OCI-LY3 (cell line): ENCODE data around the gene MTMR8.

Experiments
- H2AFZ ChIP-seq: fragments of 200-600, 300-600 bp; shearing (Covaris generic); 2 replicates; pipeline ENCODE4 v1.6.0; 2014; ENCODE audit warnings: antibody characterized with exemption, low read depth, low read length
- H3K27ac ChIP-seq: fragments of 200-600, 300-600 bp; sonication (generic); 2 replicates; pipeline ENCODE4 v1.5.1; 2014; ENCODE audit warnings: mild to moderate bottlenecking, low read length, moderate library complexity, mixed read lengths
- H3K27me3 ChIP-seq: fragments of 200-600, 300-600 bp; sonication (generic); 2 replicates; pipeline ENCODE4 v1.6.1; 2014; ENCODE audit warnings: low read depth, low read length, mixed read lengths
- H3K36me3 ChIP-seq: fragments of 200-600, 300-600 bp; sonication (generic); replicated peaks from 2 replicates; pipeline ENCODE3; 2014; ENCODE audit warnings: low read depth, low read length, mixed read lengths
- H3K4me1 ChIP-seq: fragments of 300-600, 200-600 bp; sonication (generic); 2 replicates; pipeline ENCODE4 v1.6.1; 2014; ENCODE audit warnings: low read length, mixed read lengths
- H3K4me2 ChIP-seq: fragments of 200-600, 300-600 bp; sonication (generic); 2 replicates; pipeline ENCODE4 v1.6.1; 2014; ENCODE audit warnings: low read length, mixed read lengths
- H3K4me3 ChIP-seq: fragments of 300-600, 200-600 bp; sonication (generic); 2 replicates; pipeline ENCODE4 v1.5.1; 2014; ENCODE audit warnings: antibody characterized with exemption, mild to moderate bottlenecking, low read length, moderate library complexity
- H3K79me2 ChIP-seq: fragments of 300-600, 200-600 bp; shearing (Covaris generic); 2 replicates; pipeline ENCODE4 v1.6.1; 2014; ENCODE audit warnings: mild to moderate bottlenecking, low read length, mixed read lengths
- H3K9ac ChIP-seq: fragments of 300-600, 200-600 bp; shearing (Covaris generic); 2 replicates; pipeline ENCODE4 v1.6.0; 2014; ENCODE audit warnings: mild to moderate bottlenecking, low read length, moderate library complexity
- H3K9me3 ChIP-seq: fragments of 200-600, 300-600 bp; shearing (Covaris generic); 2 replicates; pipeline ENCODE4 v1.6.1; 2014; ENCODE audit warnings: low read length, mixed read lengths; ENCODE audit not compliant: insufficient read depth
- H4K20me1 ChIP-seq: fragments of 200-600, 300-600 bp; sonication (generic); 2 replicates; pipeline ENCODE4 v1.6.1; 2016; ENCODE audit warnings: low read length, mixed read lengths; ENCODE audit not compliant: insufficient read depth
- EZH2phosphoT487 ChIP-seq: fragments of 200-600 bp; shearing (Covaris generic); IDR thresholded peaks from 2 replicates; pipeline ENCODE4 v1.6.1; 2018; ENCODE audit warnings: antibody characterized with exemption, mixed run types, low read depth
- TF ChIP-seq, protein P1 (sequence below): fragments of 200-600, 300-600 bp; sonication (generic); IDR thresholded peaks from 2 replicates; pipeline ENCODE4 v1.5.1; 2014; ENCODE audit warnings: antibody characterized with exemption, low read length, low read depth

The MTMR8 gene

GRCh38 chrX:64350047-64350446 lies 45.2 kb downstream of the MTMR8 start:
- Histone ChIP-seq H3K27ac (no peak overlapping the region), H3K4me3 (no peak overlapping the region), H3K4me2 (no peak overlapping the region), H2AFZ (no peak overlapping the region), H3K79me2 (no peaks in the 10 kb centered on the region), H3K9ac (no peak overlapping the region), H3K27me3 (no peaks in the 10 kb centered on the region), H3K9me3 (no peaks in the 10 kb centered on the region), H4K20me1 (no peaks in the 10 kb centered on the region), H3K36me3 (no peaks in the 10 kb centered on the region), H3K4me1 (no peaks in the 10 kb centered on the region)
- TF ChIP-seq EZH2phosphoT487 = no peak
- TF ChIP-seq, protein P1, sequence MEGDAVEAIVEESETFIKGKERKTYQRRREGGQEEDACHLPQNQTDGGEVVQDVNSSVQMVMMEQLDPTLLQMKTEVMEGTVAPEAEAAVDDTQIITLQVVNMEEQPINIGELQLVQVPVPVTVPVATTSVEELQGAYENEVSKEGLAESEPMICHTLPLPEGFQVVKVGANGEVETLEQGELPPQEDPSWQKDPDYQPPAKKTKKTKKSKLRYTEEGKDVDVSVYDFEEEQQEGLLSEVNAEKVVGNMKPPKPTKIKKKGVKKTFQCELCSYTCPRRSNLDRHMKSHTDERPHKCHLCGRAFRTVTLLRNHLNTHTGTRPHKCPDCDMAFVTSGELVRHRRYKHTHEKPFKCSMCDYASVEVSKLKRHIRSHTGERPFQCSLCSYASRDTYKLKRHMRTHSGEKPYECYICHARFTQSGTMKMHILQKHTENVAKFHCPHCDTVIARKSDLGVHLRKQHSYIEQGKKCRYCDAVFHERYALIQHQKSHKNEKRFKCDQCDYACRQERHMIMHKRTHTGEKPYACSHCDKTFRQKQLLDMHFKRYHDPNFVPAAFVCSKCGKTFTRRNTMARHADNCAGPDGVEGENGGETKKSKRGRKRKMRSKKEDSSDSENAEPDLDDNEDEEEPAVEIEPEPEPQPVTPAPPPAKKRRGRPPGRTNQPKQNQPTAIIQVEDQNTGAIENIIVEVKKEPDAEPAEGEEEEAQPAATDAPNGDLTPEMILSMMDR = no peak

- Histone ChIP-seq H2AFZ (no peak overlapping the region), H3K27me3 (no peaks in the 10 kb centered on the region), H3K4me3 (no peak overlapping the region), H3K4me1 (no peaks in the 10 kb centered on the region), H3K9ac (no peak overlapping the region), H3K79me2 (no peaks in the 10 kb centered on the region), H3K36me3 (no peaks in the 10 kb centered on the region), H4K20me1 (no peaks in the 10 kb centered on the region), H3K4me2 (no peak overlapping the region), H3K27ac (no peak overlapping the region), H3K9me3 (no peaks in the 10 kb centered on the region)
- TF ChIP-seq, protein P1 = no peak
- TF ChIP-seq EZH2phosphoT487 = no peak
Observed at GRCh38 chrX:64342811-64343210, 52.4 kb downstream of the MTMR8 start.

DNA sequence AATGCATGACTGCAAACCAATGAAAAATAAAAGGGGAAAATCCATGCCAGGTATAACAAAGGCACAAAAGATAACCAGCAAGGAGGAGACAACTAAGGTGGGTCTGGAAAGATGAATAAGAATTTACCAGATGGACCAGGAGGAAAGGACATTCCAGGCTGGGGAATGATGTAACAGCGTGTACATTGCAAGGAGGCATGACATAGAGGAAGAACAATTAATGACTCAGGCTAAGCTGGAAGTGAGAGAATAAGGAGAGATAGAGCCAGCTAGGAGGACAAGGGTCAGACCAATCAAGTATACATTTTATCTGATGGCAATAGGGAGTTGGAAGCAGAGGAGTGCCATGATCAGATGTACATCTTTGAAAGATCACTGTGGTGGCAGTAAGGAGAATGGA lies 57.0 kb downstream of the MTMR8 start:
- Histone ChIP-seq H3K27ac (no peak overlapping the region), H4K20me1 (no peaks in the 10 kb centered on the region), H3K27me3 (no peaks in the 10 kb centered on the region), H3K9ac (no peak overlapping the region), H3K79me2 (no peaks in the 10 kb centered on the region), H3K4me2 (no peak overlapping the region), H3K36me3 (no peaks in the 10 kb centered on the region), H3K4me1 (no peaks in the 10 kb centered on the region), H2AFZ (no peak overlapping the region), H3K9me3 (no peaks in the 10 kb centered on the region), H3K4me3 (no peak overlapping the region)
- no peak for TF ChIP-seq EZH2phosphoT487

GRCh38 chrX:64334467-64334866 lies 60.8 kb downstream of the MTMR8 start:
- no peaks in the 10 kb centered on the region for H3K4me1 ChIP-seq
- no peaks in the 10 kb centered on the region for H4K20me1 ChIP-seq
- no peak overlapping the region for H2AFZ ChIP-seq
- H3K27me3 ChIP-seq = no peaks in the 10 kb centered on the region
- H3K36me3 ChIP-seq = no peaks in the 10 kb centered on the region
- no peak overlapping the region for H3K27ac ChIP-seq
- no peaks in the 10 kb centered on the region for H3K9me3 ChIP-seq
- H3K4me3 ChIP-seq = no peak overlapping the region
- no peak overlapping the region for H3K4me2 ChIP-seq
- no peaks in the 10 kb centered on the region for H3K79me2 ChIP-seq
- no peak for TF ChIP-seq EZH2phosphoT487
- TF ChIP-seq, protein P1 = no peak
- H3K9ac ChIP-seq = no peak overlapping the region

DNA sequence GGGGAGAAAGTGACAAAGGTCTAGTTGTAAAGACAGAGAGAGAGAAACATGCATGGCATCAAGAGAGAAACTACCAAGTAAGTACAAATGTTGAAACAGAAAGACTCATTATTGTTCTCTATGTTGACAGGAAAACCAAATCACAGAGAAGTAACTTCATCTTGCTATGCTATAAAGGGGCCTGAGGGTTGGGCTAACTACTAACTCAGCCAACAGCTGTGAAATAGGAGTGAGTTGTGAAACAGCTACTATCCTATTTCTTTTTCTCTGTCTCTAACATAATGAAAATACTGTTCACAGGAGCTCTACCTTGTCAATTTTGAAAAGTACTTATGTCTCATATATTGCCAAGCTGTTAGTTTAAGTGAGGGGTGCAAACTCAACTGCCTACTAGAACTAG lies 65.0 kb downstream of the MTMR8 start:
- Histone ChIP-seq H3K27me3 (no peaks in the 10 kb centered on the region), H3K9ac (no peak overlapping the region), H3K79me2 (no peaks in the 10 kb centered on the region), H3K36me3 (no peaks in the 10 kb centered on the region), H3K4me1 (no peaks in the 10 kb centered on the region), H2AFZ (no peak overlapping the region), H4K20me1 (no peaks in the 10 kb centered on the region), H3K4me3 (no peak overlapping the region), H3K27ac (no peak overlapping the region), H3K9me3 (no peaks in the 10 kb centered on the region), H3K4me2 (no peak overlapping the region)
- TF ChIP-seq EZH2phosphoT487 = no peak
- TF ChIP-seq, protein P1 = no peak
